OCI-LY1 (cell line): Measurements from ENCODE around the gene CTCFL.

Source experiments
- H2AFZ ChIP-seq: fragments of 200-600 bp; sonication (generic), shearing (Covaris generic); 2 replicates; pipeline ENCODE4 v1.6.0; 2014; ENCODE audit warnings: antibody characterized with exemption, mild to moderate bottlenecking, low read length
- H3F3A ChIP-seq: fragments of 200-600 bp; sonication (generic), shearing (Covaris generic); 2 replicates; pipeline ENCODE4 v1.6.0; 2014; ENCODE audit warnings: mild to moderate bottlenecking, antibody characterized with exemption, low read length, moderate library complexity; ENCODE audit not compliant: insufficient read depth
- H3K27ac ChIP-seq: fragments of 200-600 bp; sonication (generic); 2 replicates; pipeline ENCODE4 v1.5.1; 2014; ENCODE audit warnings: low read length, mixed run types, mild to moderate bottlenecking, low read depth; ENCODE audit not compliant: poor library complexity, severe bottlenecking
- H3K27me3 ChIP-seq: fragments of 200-600 bp; sonication (generic); 2 replicates; pipeline ENCODE4 v1.6.0; 2014; ENCODE audit warnings: antibody characterized with exemption, mild to moderate bottlenecking, low read length, moderate library complexity; ENCODE audit not compliant: insufficient read depth
- H3K36me3 ChIP-seq: fragments of 200-600 bp; sonication (generic); 2 replicates; pipeline ENCODE4 v1.6.1; 2014; ENCODE audit warnings: mild to moderate bottlenecking, antibody characterized with exemption, low read length, moderate library complexity, mixed read lengths; ENCODE audit not compliant: insufficient read depth
- H3K4me1 ChIP-seq: fragments of 200-600 bp; sonication (generic); 2 replicates; pipeline ENCODE4 v1.5.1; 2014; ENCODE audit warnings: mild to moderate bottlenecking, low read length, moderate library complexity; ENCODE audit not compliant: insufficient read depth, severe bottlenecking
- H3K4me2 ChIP-seq: fragments of 200-600 bp; sonication (generic), shearing (Covaris generic); 2 replicates; pipeline ENCODE4 v1.6.1; 2014; ENCODE audit warnings: low read length
- H3K4me3 ChIP-seq: fragments of 200-600 bp; sonication (generic); 2 replicates; pipeline ENCODE4 v1.5.1; 2014; ENCODE audit warnings: low read length, low read depth, mild to moderate bottlenecking, mixed read lengths; ENCODE audit not compliant: poor library complexity, severe bottlenecking
- H3K79me2 ChIP-seq: fragments of 200-600 bp; shearing (Covaris generic); 2 replicates; pipeline ENCODE4 v1.6.1; 2016; ENCODE audit warnings: mixed run types, low read length, mixed read lengths; ENCODE audit not compliant: insufficient read depth
- H3K9ac ChIP-seq: fragments of 200-600 bp; sonication (generic), shearing (Covaris generic); 2 replicates; pipeline ENCODE4 v1.6.1; 2014; ENCODE audit warnings: mild to moderate bottlenecking, low read length, mixed read lengths
- H3K9me2 ChIP-seq: fragments of 200-600 bp; sonication (generic), shearing (Covaris generic); 2 replicates; pipeline ENCODE4 v1.6.1; 2014; ENCODE audit warnings: low read depth, mild to moderate bottlenecking, low read length, mixed read lengths
- H3K9me3 ChIP-seq: fragments of 200-600 bp; shearing (Covaris generic); 2 replicates; pipeline ENCODE4 v1.6.1; 2014; ENCODE audit warnings: low read length, mixed read lengths
- H4K20me1 ChIP-seq: fragments of 200-600 bp; sonication (generic), shearing (Covaris generic); 2 replicates; pipeline ENCODE4 v1.6.0; 2016; ENCODE audit warnings: mild to moderate bottlenecking, low read length; ENCODE audit not compliant: insufficient read depth
- CTCF ChIP-seq: fragments of 200-600 bp; sonication (generic), shearing (Covaris generic); IDR thresholded peaks from 2 replicates; pipeline ENCODE4 v1.5.1; 2017; ENCODE audit warnings: mild to moderate bottlenecking, antibody characterized with exemption, low read length, moderate library complexity, mixed read lengths
- EZH2 ChIP-seq: fragments of 200-600 bp; sonication (generic), shearing (Covaris generic); IDR thresholded peaks from 2 replicates; pipeline ENCODE4 v1.8.0; 2017; ENCODE audit warnings: borderline replicate concordance, mixed run types, mild to moderate bottlenecking, antibody characterized with exemption, low read length, moderate library complexity, mixed read lengths

Gene CTCFL

GRCh38 chr20:57498425-57499400, 26.2 kb downstream of the CTCFL start:
- H4K20me1 ChIP-seq, result no peaks in the 10 kb centered on the region
- H3K27me3 ChIP-seq, result peaks cover 7% of the 10 kb centered on the region; the same call in 1 of the 2 replicates
- H3K4me3 ChIP-seq, result no peak overlapping the region
- H3K27ac ChIP-seq, result no peak overlapping the region
- no peak overlapping the region; the same call in 1 of the 2 replicates for H3K9ac ChIP-seq
- no peaks in the 10 kb centered on the region for H3K9me2 ChIP-seq
- H3K9me3 ChIP-seq, result no peaks in the 10 kb centered on the region
- peaks cover 29% of the 10 kb centered on the region for H3K4me1 ChIP-seq
- H3K79me2 ChIP-seq, result no peaks in the 10 kb centered on the region
- H3K4me2 ChIP-seq, result no peak overlapping the region; the same call in 1 of the 2 replicates
- no peak overlapping the region for H2AFZ ChIP-seq
- H3K36me3 ChIP-seq, result no peaks in the 10 kb centered on the region
- TF ChIP-seq EZH2, result no peak
- TF ChIP-seq CTCF, result peak; percentile 61
- peaks cover under 1% of the 10 kb centered on the region; the same call in 1 of the 2 replicates for H3F3A ChIP-seq

GRCh38 chr20:57496592-57496991, 28.3 kb downstream of the CTCFL start:
- peaks cover 50% of the 10 kb centered on the region for H3K4me1 ChIP-seq
- no peak overlapping the region for H3K4me2 ChIP-seq
- no peaks in the 10 kb centered on the region for H3K9me2 ChIP-seq
- TF ChIP-seq EZH2 (no peak), CTCF (no peak)
- no peaks in the 10 kb centered on the region; the same call in 1 of the 2 replicates for H3K27me3 ChIP-seq
- peaks cover 5% of the 10 kb centered on the region; the same call in 1 of the 2 replicates for H3F3A ChIP-seq
- H3K9ac ChIP-seq, result no peak overlapping the region
- no peaks in the 10 kb centered on the region for H4K20me1 ChIP-seq
- no peak overlapping the region for H3K27ac ChIP-seq
- no peaks in the 10 kb centered on the region for H3K9me3 ChIP-seq
- no peak overlapping the region for H2AFZ ChIP-seq
- no peak overlapping the region for H3K4me3 ChIP-seq
- H3K79me2 ChIP-seq, result no peaks in the 10 kb centered on the region
- H3K36me3 ChIP-seq, result no peaks in the 10 kb centered on the region

GRCh38 chr20:57495978-57496377, 29.0 kb downstream of the CTCFL start:
- Histone ChIP-seq H3K79me2 (no peaks in the 10 kb centered on the region), H2AFZ (no peak overlapping the region), H3F3A (peaks cover 5% of the 10 kb centered on the region; the same call in 1 of the 2 replicates), H3K4me1 (peaks cover 55% of the 10 kb centered on the region), H3K4me2 (no peak overlapping the region), H3K9ac (no peak overlapping the region), H3K27ac (no peak overlapping the region), H3K4me3 (no peak overlapping the region), H3K27me3 (no peaks in the 10 kb centered on the region), H3K9me3 (no peaks in the 10 kb centered on the region), H3K36me3 (no peaks in the 10 kb centered on the region), H4K20me1 (no peaks in the 10 kb centered on the region), H3K9me2 (no peaks in the 10 kb centered on the region)
- TF ChIP-seq CTCF, result no peak
- TF ChIP-seq EZH2, result no peak
